ENCODE results near the gene KIR3DL3.
"Not testable (repeated sequence)": the region's sequence is repeated elsewhere in the genome, so short reads cannot be mapped to it uniquely, and the experiment has no call there.

The KIR3DL3 gene
- 0 reads per million in 3 experiments for total RNA-seq

DNA sequence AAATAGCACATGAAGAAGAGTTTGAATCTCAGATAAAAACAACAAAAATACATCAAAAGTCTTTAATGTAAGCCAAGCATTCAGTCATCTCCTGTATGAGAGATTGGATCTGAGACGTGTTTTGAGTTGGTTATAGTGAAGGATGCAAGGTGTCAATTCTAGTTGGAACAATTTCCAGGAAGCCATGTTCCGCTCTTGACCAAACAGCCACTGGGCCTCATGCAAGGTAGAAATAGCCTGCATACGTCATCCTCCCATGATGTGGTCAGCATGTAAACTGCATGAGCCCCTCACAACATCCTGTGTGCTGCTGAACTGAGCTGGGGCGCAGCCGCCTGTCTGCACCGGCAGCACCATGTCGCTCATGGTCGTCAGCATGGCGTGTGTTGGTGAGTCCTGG is at the start of gene KIR3DL3:
TSS of gene KIR3DL3 (plus strand) at position 301 of the 400 bp plus-strand sequence. CDS start at position 356, 55 bp downstream.
- DNase-seq: no peak

DNA sequence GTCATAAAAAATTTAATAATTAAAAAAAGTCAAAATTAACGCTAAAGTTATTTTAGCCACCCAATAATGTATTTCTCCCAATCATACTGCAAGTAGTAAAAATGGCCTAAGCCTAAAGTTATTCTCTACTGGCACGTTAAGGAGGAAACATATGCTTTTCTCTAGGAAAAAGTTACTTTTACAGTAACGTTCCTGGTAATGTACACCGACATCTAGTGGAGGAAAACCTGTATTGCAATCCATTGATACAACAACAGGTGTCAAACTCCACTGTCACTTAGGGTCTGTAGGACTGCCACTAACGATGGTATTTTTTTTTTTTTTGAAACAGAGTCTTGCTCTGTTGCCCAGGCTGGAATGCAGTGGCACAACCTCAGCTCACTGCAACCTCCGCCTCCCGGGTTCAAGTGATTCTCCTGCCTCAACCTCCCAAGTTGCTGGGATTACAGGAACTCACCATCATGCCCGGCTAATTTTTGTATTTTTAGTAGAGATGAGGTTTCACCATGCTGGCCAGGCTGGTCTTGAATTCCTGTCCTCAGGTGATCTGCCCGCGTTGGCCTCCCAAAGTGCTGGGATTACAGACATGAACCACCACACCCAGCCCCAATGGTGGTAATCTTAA is 47.9 kb upstream of the KIR3DL3 start:
- DNase-seq: not testable (repeated sequence)

DNA sequence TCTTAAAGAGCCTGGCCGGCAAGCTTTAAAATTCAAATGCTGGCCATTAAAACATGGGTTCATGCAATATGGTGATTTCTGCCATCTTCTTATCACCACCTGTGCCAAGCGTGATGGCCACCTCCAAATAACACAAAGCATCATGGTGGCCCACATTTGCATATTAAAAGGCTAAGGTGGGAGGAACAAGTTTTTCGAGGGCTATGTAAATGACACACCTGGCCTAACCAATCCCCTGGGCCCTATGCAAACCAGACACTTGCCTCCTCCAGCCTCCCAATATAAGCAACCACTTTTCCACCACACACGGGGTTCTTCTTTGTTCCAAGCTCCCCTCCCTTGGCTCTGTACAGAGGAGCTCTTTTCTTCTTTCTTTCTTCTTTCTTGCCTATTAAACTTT is 47.0 kb upstream of the KIR3DL3 start:
- no peak for DNase-seq

DNA sequence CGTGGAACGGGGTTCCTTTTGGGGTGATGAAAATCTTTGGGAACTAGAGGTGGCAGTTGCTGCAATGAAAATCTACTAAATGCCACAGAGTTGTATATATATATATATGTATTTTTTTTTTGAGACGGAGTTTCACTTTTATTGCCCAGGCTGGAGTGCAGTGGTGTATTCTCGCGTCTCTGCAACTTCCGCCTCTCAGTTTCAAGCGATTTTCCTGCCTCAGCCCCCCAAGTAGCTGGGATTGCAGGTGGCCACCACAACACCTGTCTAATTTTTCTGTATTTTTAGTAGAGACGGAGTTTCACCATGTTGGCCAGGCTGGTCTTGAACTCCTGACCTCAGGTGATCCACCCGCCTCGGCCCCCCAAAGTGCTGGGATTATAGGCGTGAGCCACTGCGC is 42.6 kb upstream of the KIR3DL3 start:
- DNase-seq: not testable (repeated sequence)

DNA sequence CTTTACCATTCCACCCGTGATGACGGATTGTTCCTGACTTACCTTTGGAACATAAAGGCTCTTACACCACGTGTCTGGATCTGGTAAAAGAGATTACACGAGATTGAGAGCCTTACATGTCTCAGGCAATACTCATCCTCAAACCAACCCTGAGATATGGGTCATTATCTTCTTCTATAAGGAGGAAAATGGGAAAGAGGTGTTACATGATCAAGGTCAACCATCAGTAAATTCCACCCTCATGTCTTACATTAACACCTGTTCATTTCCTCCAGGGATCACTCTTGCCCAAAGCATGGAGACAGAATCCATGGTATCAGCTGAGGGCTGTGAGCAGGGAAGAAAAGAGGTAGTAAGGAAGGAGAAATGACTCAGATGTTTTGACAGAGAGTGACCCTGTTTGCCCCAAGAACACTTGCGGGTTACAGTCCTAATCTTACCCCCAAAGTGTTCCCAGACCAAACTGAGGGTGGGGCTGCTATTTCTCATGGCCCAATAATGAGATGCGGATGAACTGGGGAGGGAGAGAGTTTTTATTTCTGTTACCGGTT is 41.9 kb upstream of the KIR3DL3 start:
- no peak for DNase-seq

DNA sequence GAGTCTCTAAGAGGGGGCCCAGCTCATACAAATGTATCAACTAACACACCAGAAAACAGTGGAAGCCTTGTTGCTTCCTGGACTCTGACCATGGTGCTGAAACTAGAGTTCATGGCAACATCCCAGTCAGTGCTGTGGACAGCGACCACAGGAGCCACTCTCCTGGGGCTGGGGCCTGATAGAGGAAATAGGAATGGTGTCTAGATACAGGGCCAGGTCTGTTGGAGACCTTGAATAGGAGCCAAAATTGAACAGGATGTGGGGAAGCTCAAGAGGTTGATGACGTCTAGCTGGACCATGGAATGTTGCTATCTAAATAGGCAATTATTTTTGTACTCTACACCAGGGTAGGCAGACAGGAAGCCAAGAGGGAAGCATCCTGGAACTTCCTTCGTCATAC is 39.7 kb upstream of the KIR3DL3 start:
- DNase-seq: no peak

DNA sequence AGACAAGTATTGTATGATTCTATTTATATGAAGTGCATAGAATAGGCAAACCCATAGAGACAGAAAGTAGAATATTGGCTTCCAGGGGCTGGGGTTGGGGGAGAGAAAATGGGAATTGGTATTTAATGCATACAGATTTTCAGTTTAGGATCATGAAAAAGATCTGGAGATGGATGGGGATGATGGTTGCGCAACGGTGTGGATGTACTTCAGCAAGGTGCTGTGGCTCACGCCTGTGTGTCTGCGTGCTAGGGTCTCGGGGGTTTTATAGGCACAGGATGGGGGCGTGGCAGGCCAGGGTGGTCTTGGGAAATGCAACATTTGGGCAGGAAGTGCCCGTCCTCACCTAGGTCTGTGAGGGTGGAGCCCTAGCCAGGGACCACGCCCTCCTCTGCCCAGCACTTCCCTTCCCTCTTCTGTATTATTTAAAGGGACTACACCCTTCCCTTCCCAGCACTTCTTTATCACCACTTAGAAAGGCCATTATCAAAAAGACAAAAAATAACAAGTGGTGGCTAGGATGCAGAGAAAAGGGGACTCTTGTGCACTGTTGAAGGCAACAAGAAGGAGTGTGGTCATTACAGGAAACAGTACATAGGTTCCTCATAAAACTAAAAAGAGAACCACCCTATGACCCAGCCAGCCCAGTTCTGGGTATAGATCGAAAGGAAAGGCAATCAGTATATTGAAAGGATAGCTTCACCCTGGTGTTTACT is 32.5 kb upstream of the KIR3DL3 start:
- no peak for DNase-seq

DNA sequence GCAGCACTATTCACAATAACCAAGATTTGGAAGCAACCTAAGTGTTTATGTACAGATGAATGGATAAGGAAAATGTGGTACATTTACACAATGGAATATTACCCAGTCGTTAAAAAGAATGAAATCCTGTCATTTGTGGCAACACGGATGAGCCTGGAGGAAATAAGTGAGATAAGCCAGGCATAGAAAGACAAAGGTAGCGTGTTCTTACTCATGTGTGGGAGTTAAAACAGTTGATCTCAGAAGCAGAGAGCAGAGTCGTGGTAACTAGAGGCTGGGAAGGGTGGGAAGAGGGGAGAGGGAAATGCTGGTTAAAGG is 32.0 kb upstream of the KIR3DL3 start:
- no peak for DNase-seq

DNA sequence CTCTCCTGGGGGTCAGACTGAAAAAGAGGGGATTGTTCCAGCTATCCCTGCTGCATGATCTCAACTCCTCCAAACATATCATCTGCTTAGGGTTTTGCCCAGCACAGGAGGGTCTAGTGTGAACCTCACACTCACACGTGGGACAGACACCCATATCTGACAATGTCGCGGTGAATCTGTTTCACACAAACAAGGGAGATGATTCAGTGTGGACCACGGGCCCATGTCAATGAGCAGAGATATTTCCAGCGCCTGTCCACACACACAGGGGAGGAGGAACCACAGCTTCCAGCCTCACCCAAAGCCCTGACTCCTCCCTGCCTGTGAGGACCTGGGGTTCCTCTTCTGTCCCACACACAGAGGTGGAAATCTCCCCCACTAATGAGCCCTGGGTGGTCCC is 29.6 kb upstream of the KIR3DL3 start:
- no peak for DNase-seq

DNA sequence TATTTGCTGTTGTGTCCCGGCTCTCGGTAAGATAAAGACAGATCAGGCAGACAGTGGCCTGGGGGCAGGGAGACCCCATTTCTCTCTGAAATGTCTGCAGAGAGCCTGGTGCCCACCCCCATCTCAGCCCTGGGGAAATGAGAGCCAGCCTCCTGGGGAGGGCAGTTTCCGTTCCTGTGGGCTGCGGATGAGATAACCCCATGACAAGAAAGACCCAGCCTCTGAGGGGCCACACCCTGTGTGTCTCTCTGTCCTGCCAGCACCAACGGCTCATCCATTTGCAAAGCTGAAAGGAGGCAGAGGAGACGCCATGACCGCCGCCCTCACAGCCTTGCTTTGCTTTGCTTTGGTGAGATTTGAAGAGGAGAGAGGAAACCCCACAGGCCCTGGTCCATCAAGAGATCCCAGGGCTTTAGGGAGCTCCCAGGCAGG is 28.1 kb upstream of the KIR3DL3 start:
- DNase-seq: no peak

DNA sequence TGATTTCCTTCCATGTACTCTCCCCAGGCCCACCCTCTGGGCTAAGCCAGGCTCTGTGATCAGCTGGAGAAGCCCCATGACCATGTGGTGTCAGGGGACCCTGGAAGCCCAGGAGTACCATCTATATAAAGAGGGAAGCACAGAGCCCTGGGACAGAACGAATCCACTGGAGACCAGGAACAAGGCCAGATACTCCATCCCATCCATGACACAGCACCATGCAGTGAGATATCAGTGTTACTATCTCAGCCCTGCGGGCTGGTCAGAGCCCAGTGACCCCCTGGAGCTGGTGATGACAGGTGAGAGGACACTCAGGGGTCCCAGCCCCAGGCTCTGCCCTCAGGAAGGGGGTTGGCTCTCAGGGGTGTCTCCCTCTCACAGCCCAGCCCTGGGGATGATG is 27.5 kb upstream of the KIR3DL3 start:
- no peak for DNase-seq

DNA sequence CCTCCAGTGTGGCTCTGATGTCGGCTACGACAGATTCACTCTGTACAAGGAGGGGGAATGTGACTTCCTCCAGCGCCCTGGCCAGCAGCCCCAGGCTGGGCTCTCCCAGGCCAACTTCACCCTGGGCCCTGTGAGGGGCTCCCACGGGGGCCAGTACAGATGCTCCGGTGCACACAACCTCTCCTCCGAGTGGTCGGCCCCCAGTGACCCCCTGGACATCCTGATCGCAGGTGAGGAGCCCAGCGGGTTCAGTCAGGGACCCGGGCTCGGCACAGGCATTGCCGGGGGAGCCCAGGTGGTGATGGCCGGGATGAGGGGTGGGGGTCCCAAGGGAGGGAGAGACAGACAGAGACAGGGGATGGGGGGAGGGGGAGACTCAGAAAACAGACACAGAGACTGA is 26.5 kb upstream of the KIR3DL3 start:
- not testable (repeated sequence) for DNase-seq

DNA sequence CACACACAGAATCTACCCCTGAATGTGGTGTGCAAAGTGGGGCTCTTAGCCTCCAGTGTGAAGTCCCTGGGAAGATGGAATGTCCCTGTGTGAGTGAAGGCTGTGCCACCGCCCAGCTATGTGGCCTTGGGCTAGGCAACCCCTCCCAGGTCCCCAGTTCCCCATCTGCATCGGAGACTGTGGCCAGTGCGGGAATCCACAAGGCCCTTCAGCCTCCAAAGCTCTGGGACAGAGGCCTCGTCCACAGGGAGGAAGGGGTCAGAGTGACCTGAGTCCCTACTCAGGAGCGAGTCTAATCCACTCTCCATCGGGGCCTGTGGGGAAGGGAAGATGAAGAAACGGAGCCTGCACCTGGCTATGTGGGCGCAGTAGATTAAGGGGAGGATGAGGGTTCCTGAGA is 19.3 kb upstream of the KIR3DL3 start:
- no peak for DNase-seq

DNA sequence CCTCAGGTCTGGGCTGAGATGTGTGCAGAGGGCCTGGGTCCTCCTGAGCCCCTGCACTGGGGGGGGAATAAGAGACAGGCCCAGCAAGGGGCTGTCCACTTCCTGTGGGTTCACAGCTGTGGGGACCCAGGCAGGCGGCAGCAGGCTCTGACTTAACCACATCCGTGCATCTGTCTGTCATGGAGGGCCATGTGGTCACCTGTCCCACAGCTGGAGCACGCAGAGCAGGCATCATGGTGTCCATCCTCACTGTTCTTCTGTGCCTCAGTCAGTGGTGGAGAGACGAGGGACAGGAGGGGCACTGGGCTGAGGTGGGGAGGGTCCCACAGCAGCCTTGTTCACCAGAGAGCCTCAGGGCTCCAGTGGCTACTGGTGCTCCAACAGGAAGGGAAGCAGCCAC is 16.3 kb upstream of the KIR3DL3 start:
- DNase-seq: no peak

DNA sequence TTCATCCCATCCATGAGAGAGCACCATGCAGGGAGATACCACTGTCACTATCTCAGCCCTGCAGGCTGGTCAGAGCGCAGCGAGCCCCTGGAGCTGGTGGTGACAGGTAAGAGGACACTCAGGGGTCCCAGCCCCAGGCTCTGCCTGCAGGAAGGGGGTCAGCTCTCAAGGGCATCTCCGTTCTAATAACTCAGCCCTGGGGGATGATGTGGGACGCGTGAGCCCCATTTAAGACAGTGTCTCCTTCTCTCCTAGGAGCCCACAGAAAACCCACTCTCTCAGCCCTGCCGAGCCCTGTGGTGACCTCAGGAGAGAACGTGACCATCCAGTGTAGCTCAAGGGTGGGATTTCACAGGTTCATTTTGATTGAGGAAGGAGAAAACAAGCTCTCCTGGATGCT is 15.5 kb upstream of the KIR3DL3 start:
- no peak for DNase-seq

DNA sequence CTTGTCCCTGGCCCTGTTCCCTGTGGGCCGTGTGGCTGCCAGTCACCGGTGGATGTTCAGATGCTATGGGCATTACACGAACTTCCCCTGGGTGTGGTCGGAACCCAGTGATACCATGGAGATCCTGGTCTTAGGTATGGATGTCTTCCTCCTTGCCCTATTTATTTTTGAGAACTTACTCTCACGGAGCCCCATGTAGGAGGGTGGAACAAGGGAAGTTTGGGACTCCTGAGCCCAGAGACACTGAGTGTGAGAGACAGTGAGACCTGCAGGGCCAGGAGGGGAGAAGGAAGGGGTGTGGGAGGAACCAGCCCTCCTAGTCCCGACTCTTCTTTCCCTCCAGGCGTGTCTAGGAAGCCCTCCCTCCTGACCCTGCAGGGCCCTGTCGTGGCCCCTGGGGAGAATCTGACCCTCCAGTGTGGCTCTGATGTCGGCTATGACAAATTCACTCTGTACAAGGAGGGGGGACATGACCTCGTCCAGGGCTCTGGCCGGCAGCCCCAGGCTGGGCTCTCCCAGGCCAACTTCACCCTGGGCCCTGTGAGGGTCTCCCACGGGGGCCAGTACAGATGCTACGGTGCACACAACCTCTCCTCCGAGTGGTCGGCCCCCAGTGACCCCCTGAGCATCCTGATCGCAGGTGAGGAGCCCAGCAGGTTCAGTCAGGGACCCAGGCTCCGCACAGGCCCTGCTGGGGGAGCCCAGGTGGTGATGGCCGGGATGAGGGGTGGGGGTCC is 14.9 kb upstream of the KIR3DL3 start:
- DNase-seq: no peak

DNA sequence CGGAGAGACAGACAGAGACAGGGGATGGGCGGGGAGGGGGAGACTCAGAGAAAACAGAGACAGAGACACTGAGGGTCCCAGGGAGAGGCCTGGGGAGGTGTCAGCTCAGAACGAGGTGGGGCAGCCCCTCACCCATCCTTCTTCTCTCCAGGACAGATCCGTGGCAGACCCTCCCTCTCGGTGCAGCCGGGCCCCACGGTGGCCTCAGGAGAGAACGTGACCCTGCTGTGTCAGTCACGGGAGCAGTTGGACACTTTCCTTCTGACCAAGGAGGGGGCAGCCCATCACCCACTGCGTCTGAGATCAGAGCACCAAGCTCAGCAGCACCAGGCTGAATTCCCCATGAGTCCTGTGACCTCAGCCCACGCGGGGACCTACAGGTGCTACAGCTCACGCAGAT is 14.3 kb upstream of the KIR3DL3 start:
- DNase-seq: not testable (repeated sequence)

DNA sequence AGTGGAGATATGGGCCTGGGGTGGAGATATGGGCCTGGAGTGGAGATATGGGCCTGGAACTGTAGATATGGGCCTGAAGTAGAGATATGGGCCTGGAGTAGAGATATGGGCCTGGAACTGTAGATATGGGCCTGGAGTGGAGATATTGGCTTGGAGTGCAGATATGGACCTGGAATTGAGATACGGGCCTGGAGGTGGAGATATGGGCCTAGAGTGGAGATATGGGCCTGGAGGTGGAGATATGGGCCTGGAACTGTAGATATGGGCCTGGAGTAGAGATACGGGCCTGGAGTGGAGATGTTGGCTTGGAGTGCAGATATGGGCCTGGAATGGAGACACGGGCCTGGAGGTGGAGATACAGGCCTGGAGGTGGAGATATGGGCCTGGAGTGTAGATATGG is 402 bp downstream of the KIR3DL3 start:
- DNase-seq: no peak

DNA sequence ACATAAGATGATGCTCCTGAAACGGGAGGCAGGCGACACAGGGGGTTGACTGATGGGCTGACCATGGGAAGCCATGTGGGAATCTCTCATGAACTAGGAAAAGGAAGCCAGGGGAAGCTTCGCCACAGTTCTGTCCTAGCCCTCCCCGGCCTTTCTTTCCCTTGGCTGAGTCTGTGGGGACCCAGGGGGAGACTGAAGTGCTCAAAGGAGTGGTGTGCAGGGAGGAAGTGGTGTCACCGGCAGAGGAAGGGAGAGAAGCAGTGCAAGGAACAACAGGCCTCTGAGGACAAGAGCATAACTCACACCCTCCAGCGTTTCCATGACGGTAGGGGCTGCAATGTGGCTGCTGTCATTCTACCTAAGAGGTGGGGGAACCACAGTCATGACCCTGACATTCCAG is 1.1 kb downstream of the KIR3DL3 start:
- DNase-seq: no peak

DNA sequence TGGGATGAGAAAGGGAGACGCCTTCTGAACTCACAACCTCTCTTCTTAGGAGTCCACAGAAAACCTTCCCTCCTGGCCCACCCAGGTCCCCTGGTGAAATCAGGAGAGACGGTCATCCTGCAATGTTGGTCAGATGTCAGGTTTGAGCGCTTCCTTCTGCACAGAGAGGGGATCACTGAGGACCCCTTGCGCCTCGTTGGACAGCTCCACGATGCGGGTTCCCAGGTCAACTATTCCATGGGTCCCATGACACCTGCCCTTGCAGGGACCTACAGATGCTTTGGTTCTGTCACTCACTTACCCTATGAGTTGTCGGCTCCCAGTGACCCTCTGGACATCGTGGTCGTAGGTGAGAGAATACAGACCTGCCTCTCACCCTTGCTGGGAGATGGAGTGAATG is 3.3 kb downstream of the KIR3DL3 start:
- no peak for DNase-seq

DNA sequence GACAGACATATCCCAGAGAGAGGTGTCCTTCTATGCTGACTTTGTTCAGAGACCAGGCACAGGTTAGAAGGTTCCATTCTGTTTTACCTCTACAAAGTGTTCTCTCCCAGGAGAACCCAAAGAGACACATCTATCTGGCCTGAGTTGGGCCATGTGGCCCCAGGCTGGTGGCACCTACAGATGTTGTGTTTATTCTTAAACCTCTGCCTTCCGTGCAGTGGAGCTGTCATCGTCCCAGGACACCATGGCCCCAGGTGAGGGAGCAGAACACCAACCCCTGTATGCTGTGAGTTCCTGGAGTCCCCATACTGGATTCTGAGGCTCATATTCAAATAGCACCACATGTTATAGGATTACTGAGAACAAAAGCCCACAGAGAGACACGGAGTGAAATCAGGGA is 3.9 kb downstream of the KIR3DL3 start:
- DNase-seq: no peak

DNA sequence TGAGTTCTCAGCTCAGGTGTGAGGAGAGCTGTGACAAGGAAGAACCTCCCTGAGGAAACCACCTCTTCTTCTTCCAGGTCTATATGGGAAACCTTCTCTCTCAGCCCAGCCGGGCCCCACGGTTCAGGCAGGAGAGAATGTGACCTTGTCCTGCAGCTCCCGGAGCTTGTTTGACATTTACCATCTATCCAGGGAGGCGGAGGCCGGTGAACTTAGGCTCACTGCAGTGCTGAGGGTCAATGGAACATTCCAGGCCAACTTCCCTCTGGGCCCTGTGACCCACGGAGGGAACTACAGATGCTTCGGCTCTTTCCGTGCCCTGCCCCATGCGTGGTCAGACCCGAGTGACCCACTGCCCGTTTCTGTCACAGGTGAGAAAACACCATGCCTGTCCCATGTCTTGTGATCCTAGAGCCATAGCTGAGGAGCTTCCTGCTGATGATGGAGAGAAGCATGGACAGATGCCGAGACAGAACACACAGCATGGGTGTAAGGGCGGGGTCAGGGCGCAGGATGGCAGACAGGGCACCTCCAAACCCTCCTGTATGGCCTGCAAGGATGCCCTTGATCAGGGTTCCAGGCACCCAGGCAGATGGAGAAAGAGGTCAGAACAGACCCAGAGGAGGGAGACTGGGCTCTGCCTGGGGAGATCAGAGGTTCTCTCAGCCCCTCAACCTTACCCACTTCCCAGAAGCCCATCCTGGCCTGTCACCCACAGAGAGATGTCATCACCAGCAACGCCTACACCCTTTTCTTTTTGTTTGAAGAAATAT is 5.4 kb downstream of the KIR3DL3 start:
- no peak for DNase-seq

DNA sequence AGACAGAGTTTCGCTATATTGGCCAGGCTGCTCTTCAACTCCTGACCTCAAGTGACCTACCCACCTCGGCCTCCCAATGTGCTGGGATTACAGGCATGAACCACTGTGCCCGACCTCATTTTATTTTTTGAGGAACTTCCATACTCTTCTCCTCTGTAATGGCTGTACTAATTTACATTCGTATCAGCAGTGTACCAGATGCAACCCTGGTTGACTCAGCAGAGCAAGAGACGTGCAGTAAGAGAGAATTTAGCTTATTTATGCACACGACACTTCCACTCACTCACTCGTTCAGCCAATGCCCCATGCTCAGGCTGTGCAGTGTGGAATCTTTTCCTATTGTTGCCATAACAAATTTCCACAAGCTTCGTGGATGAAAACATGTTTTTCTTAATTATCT is 6.9 kb downstream of the KIR3DL3 start:
- DNase-seq: no peak
